Measurements from ENCODE around the gene ZNF331. TPM values are rescaled to one million over a fixed set of nuclear protein-coding genes. Genes with fewer than 3 reads are reported as not detected.
"Not testable (repeated sequence)": the region's sequence is repeated elsewhere in the genome, so short reads cannot be mapped to it uniquely, and the experiment has no call there.

Gene ZNF331
- total and polyA plus RNA-seq, 9 donors: 8.7 to 16.7 (median 13.9) TPM

- H3K9me3 ChIP-seq (replicated peaks; ENCODE audit: control insufficient read depth, low read depth, low read length): no peaks in the 10 kb centered on the region
- no peak for DNase-seq
- no peaks in the 10 kb centered on the region for H3K36me3 ChIP-seq (ENCODE audit: control insufficient read depth, insufficient read depth, low read length)
- H3K4me3 ChIP-seq (ENCODE audit: low read length): no peak overlapping the region
- WGBS (ENCODE audit: insufficient coverage): 78% methylated on average over 3 of the region's 8 CpGs
- H3K27me3 ChIP-seq (ENCODE audit: control insufficient read depth, insufficient read depth, low read length): no peaks in the 10 kb centered on the region
- no peaks in the 10 kb centered on the region for H3K4me1 ChIP-seq (ENCODE audit: control insufficient read depth, insufficient read depth, low read length)
- no peak overlapping the region for H3K27ac ChIP-seq (ENCODE audit: low read length)
These were observed 31.2 kb upstream of the ZNF331 start for GRCh38 chr19:53506728-53507127.

DNA sequence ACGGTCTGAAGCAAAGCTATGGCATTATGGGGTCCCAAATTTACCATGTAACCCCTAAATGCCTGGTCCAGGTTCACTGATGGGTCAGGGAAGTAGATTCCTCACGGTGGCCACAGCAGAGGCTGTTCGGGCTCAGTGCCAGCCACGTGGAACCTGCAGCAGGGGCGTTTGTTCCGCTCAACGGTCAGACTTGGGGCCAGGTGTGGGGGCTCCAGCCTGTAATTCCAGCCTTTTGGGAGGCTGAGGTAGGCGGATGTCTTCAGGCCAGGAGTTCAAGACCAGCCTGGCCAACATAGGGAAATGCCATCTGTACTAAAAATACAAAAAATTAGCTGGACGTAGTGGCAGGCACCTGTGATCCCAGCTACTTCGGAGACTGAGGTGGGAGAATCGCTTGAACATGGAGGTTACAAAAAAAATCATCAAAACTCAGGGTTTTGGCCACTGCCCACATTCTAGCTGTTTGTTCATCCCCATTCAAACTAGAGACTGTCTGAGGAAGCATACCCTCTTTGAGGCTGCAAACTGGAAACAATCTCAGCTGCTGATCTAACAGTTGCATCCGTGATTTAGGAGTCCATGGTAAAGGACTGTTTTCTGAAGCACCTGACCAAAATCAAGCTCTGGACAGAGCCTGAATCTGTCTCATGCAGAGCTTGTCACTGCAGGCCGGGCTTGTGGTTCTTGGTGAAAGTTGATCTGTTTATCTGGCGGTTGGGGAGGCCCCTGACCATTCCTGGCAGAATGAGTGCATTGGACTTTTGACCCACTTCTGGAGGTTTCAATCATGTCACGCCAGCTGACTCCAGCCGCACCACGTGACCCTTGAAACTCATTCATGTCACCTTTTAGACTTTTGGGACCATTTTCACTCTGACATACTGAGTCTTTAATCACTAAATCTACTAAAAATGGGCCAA lies 30.2 kb upstream of the ZNF331 start:
- WGBS (ENCODE audit: insufficient coverage): 57% methylated on average over 16 of the region's 17 CpGs
- H3K36me3 ChIP-seq (ENCODE audit: control insufficient read depth, insufficient read depth, low read length): no peaks in the 10 kb centered on the region

DNA sequence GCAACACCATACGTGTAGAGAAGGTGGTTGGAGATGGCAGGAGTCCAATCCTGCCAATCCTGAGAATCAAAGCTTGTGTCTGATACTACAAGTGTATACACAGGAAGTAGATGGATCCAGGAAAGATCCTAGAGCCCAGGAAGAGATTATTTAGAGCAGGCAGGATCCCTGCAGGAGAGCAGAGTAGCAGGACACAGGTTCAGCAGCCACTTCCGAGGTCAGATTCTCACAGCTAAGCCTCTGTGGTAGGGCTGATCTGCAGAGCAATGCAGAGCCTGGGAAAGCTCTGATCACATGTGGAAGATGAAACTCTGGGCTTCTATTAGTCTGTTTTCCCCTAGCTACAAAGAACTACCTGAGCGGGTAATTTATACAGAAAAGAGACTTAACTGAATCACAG lies 28.5 kb upstream of the ZNF331 start:
- Histone ChIP-seq H3K36me3 (ENCODE audit: control insufficient read depth, insufficient read depth, low read length) (no peaks in the 10 kb centered on the region), H3K27ac (ENCODE audit: low read length) (no peak overlapping the region), H3K27me3 (ENCODE audit: control insufficient read depth, insufficient read depth, low read length) (no peaks in the 10 kb centered on the region), H3K4me3 (ENCODE audit: low read length) (no peak overlapping the region), H3K4me1 (ENCODE audit: control insufficient read depth, insufficient read depth, low read length) (no peaks in the 10 kb centered on the region), H3K9me3 (replicated peaks; ENCODE audit: control insufficient read depth, low read depth, low read length) (no peaks in the 10 kb centered on the region)
- 80% methylated on average over 2 of the region's 3 CpGs for WGBS (ENCODE audit: insufficient coverage)
- DNase-seq: no peak

More for the DNA sequence above, 30.2 kb upstream of the ZNF331 start:
- Histone ChIP-seq H3K27ac (ENCODE audit: low read length) (no peak overlapping the region), H3K4me3 (ENCODE audit: low read length) (no peak overlapping the region), H3K9me3 (replicated peaks; ENCODE audit: control insufficient read depth, low read depth, low read length) (no peaks in the 10 kb centered on the region), H3K27me3 (ENCODE audit: control insufficient read depth, insufficient read depth, low read length) (no peaks in the 10 kb centered on the region), H3K4me1 (ENCODE audit: control insufficient read depth, insufficient read depth, low read length) (no peaks in the 10 kb centered on the region)
- DNase-seq: no peak

DNA sequence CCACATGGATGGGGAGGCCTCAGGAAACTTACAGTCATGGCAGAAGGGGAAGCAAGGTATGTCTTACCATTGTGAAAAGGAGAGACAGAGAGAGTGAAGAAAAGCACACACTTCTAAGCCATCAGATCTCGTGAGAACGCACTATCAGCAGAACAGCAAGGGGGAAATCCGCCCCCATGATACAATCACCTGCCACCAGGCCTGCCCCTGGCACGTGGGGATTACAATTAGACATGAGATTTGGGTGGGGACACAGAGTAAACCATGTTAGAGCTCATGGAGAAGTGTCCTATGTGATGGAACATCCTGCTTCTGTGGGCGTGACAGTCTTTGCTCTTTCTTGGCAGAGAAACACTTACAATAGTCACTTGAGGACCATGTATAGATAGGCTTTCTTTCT lies 28.1 kb upstream of the ZNF331 start:
- no peaks in the 10 kb centered on the region for H3K9me3 ChIP-seq (replicated peaks; ENCODE audit: control insufficient read depth, low read depth, low read length)
- no peaks in the 10 kb centered on the region for H3K36me3 ChIP-seq (ENCODE audit: control insufficient read depth, insufficient read depth, low read length)
- no peaks in the 10 kb centered on the region for H3K27me3 ChIP-seq (ENCODE audit: control insufficient read depth, insufficient read depth, low read length)
- no peak overlapping the region for H3K4me3 ChIP-seq (ENCODE audit: low read length)
- no peaks in the 10 kb centered on the region for H3K4me1 ChIP-seq (ENCODE audit: control insufficient read depth, insufficient read depth, low read length)
- no CpG with 5 or more reads among the region's 5 CpGs for WGBS (ENCODE audit: insufficient coverage)
- H3K27ac ChIP-seq (ENCODE audit: low read length): no peak overlapping the region
- no peak for DNase-seq

GRCh38 chr19:53511357-53511756 lies 26.6 kb upstream of the ZNF331 start:
- no peaks in the 10 kb centered on the region for H3K27me3 ChIP-seq (ENCODE audit: control insufficient read depth, insufficient read depth, low read length)
- H3K9me3 ChIP-seq (replicated peaks; ENCODE audit: control insufficient read depth, low read depth, low read length): no peaks in the 10 kb centered on the region
- no peak overlapping the region for H3K27ac ChIP-seq (ENCODE audit: low read length)
- no peak for DNase-seq
- no peak overlapping the region for H3K4me3 ChIP-seq (ENCODE audit: low read length)
- no peaks in the 10 kb centered on the region for H3K36me3 ChIP-seq (ENCODE audit: control insufficient read depth, insufficient read depth, low read length)
- no peaks in the 10 kb centered on the region for H3K4me1 ChIP-seq (ENCODE audit: control insufficient read depth, insufficient read depth, low read length)
- WGBS (ENCODE audit: insufficient coverage): no CpG with 5 or more reads among the region's 2 CpGs

GRCh38 chr19:53511933-53512374 lies 26.0 kb upstream of the ZNF331 start:
- no peaks in the 10 kb centered on the region for H3K9me3 ChIP-seq (replicated peaks; ENCODE audit: control insufficient read depth, low read depth, low read length)
- 34% methylated on average over 6 of the region's 11 CpGs for WGBS (ENCODE audit: insufficient coverage)
- DNase-seq: peak; percentile 61
- H3K27me3 ChIP-seq (ENCODE audit: control insufficient read depth, insufficient read depth, low read length): no peaks in the 10 kb centered on the region
- no peaks in the 10 kb centered on the region for H3K4me1 ChIP-seq (ENCODE audit: control insufficient read depth, insufficient read depth, low read length)
- H3K27ac ChIP-seq (ENCODE audit: low read length): no peak overlapping the region
- H3K4me3 ChIP-seq (ENCODE audit: low read length): no peak overlapping the region
- H3K36me3 ChIP-seq (ENCODE audit: control insufficient read depth, insufficient read depth, low read length): no peaks in the 10 kb centered on the region

GRCh38 chr19:53515047-53515446 lies 22.9 kb upstream of the ZNF331 start:
- H3K27ac ChIP-seq (ENCODE audit: low read length); H3K4me3 ChIP-seq (ENCODE audit: low read length); DNase-seq; H3K4me1 ChIP-seq (ENCODE audit: control insufficient read depth, insufficient read depth, low read length); H3K36me3 ChIP-seq (ENCODE audit: control insufficient read depth, insufficient read depth, low read length); H3K9me3 ChIP-seq (replicated peaks; ENCODE audit: control insufficient read depth, low read depth, low read length); H3K27me3 ChIP-seq (ENCODE audit: control insufficient read depth, insufficient read depth, low read length): not testable (repeated sequence)
- WGBS (ENCODE audit: insufficient coverage): no CpG with 5 or more reads among the region's 3 CpGs

DNA sequence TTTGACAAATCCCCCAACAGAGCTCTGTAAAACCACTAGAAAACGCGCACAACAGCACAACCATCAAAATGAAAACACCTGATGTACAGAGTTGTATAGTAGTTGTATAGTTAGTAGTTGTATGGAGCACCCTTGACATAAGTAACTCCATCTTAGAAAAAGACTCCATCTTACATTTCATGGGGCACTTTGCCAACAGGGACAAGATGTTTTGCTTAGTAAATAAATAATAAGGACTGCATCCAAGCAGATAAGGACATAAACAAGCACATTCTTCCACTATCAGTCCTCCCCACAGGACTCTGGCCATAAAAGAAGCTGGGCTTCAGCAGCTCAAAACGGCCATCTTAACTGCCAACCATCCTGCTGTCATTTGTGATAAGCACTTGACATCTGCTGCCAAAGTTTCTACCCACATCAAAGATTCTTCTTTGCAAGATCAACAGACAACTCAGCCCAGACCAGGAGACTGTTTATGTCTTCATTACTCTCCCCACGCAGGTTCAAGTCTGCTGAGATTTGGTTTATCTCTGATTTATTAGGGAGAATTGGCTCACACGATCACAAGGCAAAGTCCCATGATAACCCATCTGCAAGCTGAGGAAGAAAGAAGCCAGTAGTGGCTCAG lies 20.7 kb upstream of the ZNF331 start:
- DNase-seq: no peak
- Histone ChIP-seq H3K27ac (ENCODE audit: low read length) (no peak overlapping the region), H3K9me3 (replicated peaks; ENCODE audit: control insufficient read depth, low read depth, low read length) (no peaks in the 10 kb centered on the region), H3K36me3 (ENCODE audit: control insufficient read depth, insufficient read depth, low read length) (no peaks in the 10 kb centered on the region), H3K4me3 (ENCODE audit: low read length) (no peak overlapping the region), H3K27me3 (ENCODE audit: control insufficient read depth, insufficient read depth, low read length) (no peaks in the 10 kb centered on the region), H3K4me1 (ENCODE audit: control insufficient read depth, insufficient read depth, low read length) (peaks cover 23% of the 10 kb centered on the region)
- 68% methylated on average over 2 of the region's 5 CpGs for WGBS (ENCODE audit: insufficient coverage)

DNA sequence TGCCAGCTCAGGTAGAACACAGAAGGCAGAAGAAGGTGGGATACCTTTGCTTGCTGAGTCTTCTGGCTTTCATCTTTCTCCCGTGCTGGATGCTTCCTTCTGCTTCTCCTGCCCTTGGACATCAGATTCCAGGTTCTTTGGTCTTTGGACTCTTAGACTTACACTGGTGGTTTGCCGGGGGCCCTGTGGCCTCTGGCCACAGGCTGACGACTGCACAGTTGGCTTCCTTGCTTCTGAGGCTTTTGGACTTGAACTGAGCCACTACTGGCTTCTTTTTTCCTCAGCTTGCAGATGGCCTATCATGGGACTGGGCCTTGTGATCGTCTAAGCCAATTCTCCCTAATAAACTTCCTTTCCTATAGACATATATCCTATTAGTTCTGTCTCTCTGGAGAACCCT lies 19.8 kb upstream of the ZNF331 start:
- no peaks in the 10 kb centered on the region for H3K27me3 ChIP-seq (ENCODE audit: control insufficient read depth, insufficient read depth, low read length)
- peaks cover 23% of the 10 kb centered on the region for H3K4me1 ChIP-seq (ENCODE audit: control insufficient read depth, insufficient read depth, low read length)
- WGBS (ENCODE audit: insufficient coverage): 62% methylated on average over 4 of the region's 4 CpGs
- peak; percentile 20 for DNase-seq
- H3K27ac ChIP-seq (ENCODE audit: low read length): peak overlapping the region; percentile 29
- no peaks in the 10 kb centered on the region for H3K9me3 ChIP-seq (replicated peaks; ENCODE audit: control insufficient read depth, low read depth, low read length)
- no peaks in the 10 kb centered on the region for H3K36me3 ChIP-seq (ENCODE audit: control insufficient read depth, insufficient read depth, low read length)
- H3K4me3 ChIP-seq (ENCODE audit: low read length): no peak overlapping the region

DNA sequence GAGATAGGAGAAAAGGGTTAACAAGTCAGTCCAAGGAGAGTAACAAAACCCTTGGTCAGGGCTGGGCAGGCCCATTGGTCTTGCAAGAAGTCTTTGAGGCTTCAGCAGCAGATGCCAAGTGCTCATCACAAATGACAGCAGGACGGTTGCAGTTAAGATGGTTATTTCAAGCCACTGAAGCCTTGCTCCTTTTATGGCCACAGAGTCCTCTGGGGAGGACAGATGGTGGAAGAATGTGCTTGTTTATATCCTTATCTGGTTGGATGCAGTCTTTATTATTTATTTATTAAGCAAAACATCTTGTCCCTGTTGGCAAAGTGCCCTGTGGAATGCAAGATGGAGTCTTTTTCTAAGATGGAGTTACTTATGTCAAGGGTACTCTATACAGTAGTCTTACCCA lies 19.2 kb upstream of the ZNF331 start:
- peaks cover 23% of the 10 kb centered on the region for H3K4me1 ChIP-seq (ENCODE audit: control insufficient read depth, insufficient read depth, low read length)
- H3K36me3 ChIP-seq (ENCODE audit: control insufficient read depth, insufficient read depth, low read length): no peaks in the 10 kb centered on the region
- H3K9me3 ChIP-seq (replicated peaks; ENCODE audit: control insufficient read depth, low read depth, low read length): no peaks in the 10 kb centered on the region
- H3K27me3 ChIP-seq (ENCODE audit: control insufficient read depth, insufficient read depth, low read length): no peaks in the 10 kb centered on the region
- H3K4me3 ChIP-seq (ENCODE audit: low read length): no peak overlapping the region
- no CpG with 5 or more reads among the region's 1 CpG for WGBS (ENCODE audit: insufficient coverage)
- DNase-seq: peak; percentile 33
- peak overlapping the region; percentile 99 for H3K27ac ChIP-seq (ENCODE audit: low read length)

Measured in muscle of leg (tissue), 11 donors.